Gastroesophageal sphincter (tissue), 4 donors: ENCODE measurements around the gene PCDHGB6. TPM values are rescaled to one million over a fixed set of nuclear protein-coding genes. Genes with fewer than 3 reads are reported as not detected.

Experiments
- ATAC-seq: fragments of 150-250 bp; one replicate; pipeline ENCODE4 v1.9.1; 2016; ENCODE audit warnings: mild to moderate bottlenecking, moderate library complexity
- H3K27ac ChIP-seq, 4 donors: fragments of 200-600 bp; sonication (generic) in 3 of 4; 1 replicate in 3 of 4; 2 replicates in 1 of 4; pipeline ENCODE4 v1.5.1; 2016 to 2019
- H3K27me3 ChIP-seq: fragments of 200-600 bp; sonication (generic); one replicate; pipeline ENCODE4 v1.5.1; 2019
- H3K36me3 ChIP-seq, 2 donors: fragments of 200-600 bp; sonication (generic); one replicate each; pipeline ENCODE4 v1.5.1; 2019; ENCODE audit warnings: control low read depth in 1 of 2
- H3K4me1 ChIP-seq, 3 donors: fragments of 200-600 bp; sonication (generic); 1 replicate in 2 of 3; 2 replicates in 1 of 3; pipeline ENCODE4 v1.5.1; 2016 to 2019; ENCODE audit warnings: control low read depth in 2 of 3
- H3K4me3 ChIP-seq, 2 donors: fragments of 200-600 bp; sonication (generic); one replicate each; pipeline ENCODE4 v1.5.1; 2019; ENCODE audit warnings: mild to moderate bottlenecking in 1 of 2, moderate library complexity in 1 of 2
- H3K9me3 ChIP-seq, 3 donors: fragments of 200-600 bp; sonication (generic); one replicate each; pipeline ENCODE4 v1.5.1; 2017 to 2019; ENCODE audit warnings: control low read depth in 2 of 3
- CTCF ChIP-seq, 4 experiments: fragments of 200-600 bp in 2 of 4; fragments of 450-650 bp in 2 of 4; sonication (generic) in 1 of 4; IDR thresholded peaks; one replicate each; pipeline ENCODE4 v1.5.1; 2017 to 2019; ENCODE audit warnings: antibody characterized with exemption in 4 of 4, mild to moderate bottlenecking in 2 of 4, moderate library complexity in 2 of 4
- EP300 ChIP-seq: sonication (generic); formaldehyde crosslinking; IDR thresholded peaks from one replicate; pipeline ENCODE4 v1.6.1; 2017; ENCODE audit warnings: antibody characterized with exemption, mild to moderate bottlenecking
- POLR2A ChIP-seq, 2 donors: fragments of 450-650 bp; IDR thresholded peaks; one replicate each; pipeline ENCODE4 v1.6.1; 2017; ENCODE audit warnings: antibody characterized with exemption in 2 of 2, mild to moderate bottlenecking in 2 of 2, moderate library complexity in 1 of 2
- POLR2AphosphoS5 ChIP-seq: sonication (generic); formaldehyde crosslinking; IDR thresholded peaks from one replicate; pipeline ENCODE4 v1.6.1; 2017; ENCODE audit warnings: antibody characterized with exemption
- WGBS, 2 donors: methylation state at CpG; one replicate each; pipeline ENCODE4 v1.1.5; 2018; ENCODE audit warnings: low coverage in 1 of 2; 5-methylcytosine and 5-hydroxymethylcytosine counted together
- total RNA-seq, 4 donors: library from RNA; depleted of rRNA; stranded (reverse); fragments of >200 nt; gene quantifications; one replicate each; pipeline ENCODE4 v1.1.0, GENCODE V29; 2016

PCDHGB6 gene
- total RNA-seq, 4 donors from 2014 or later: 5.7 to 11.7 (median 6.5) TPM

GRCh38 chr5:141441571-141442170, 33.9 kb downstream of the PCDHGB6 start:
- Histone ChIP-seq H3K27me3 (no peaks in the 10 kb centered on the region), H3K9me3 (peaks cover 0 to 90% (median 0%) of the 10 kb centered on the region in 3 donors), H3K27ac (no peak overlapping the region), H3K4me3 (no peak overlapping the region), H3K4me1 (no peaks in the 10 kb centered on the region), H3K36me3 (peaks cover 0 to 19% of the 10 kb centered on the region in 2 donors)
- WGBS, 2 donors: 43 to 47% methylated on average over 9 to 19 of the region's 50 CpGs
- no peak for ATAC-seq
- TF ChIP-seq POLR2A (IDR thresholded peaks at IDR 0.05) (no peak), CTCF (IDR thresholded peaks at IDR 0.05) (no peak), POLR2AphosphoS5 (no peak), EP300 (no peak)

Other genes starting within 250 kb of the PCDHGB6 start
- 1 to 10 TPM; 1.7 to 3.0 (median 2.4) TPM for gene PCDHB7, start 235.4 kb upstream of the PCDHGB6 start, total RNA-seq
- 1 to 10 TPM in 3 of 4 donors, under 1 TPM in 1; 0.27 to 1.5 (median 1.2) TPM for gene PCDHB8, start 230.2 kb upstream of the PCDHGB6 start, total RNA-seq
- gene PCDHB16, start 225.6 kb upstream of the PCDHGB6 start, total RNA-seq: 1 to 10 TPM; 4.4 to 5.2 (median 4.8) TPM
- 10 to 100 TPM in 1 of 4 donors, 1 to 10 TPM in 3; 1.9 to 10.9 (median 3.0) TPM for gene PCDHB9, start 220.9 kb upstream of the PCDHGB6 start, total RNA-seq
- 1 to 10 TPM; 3.0 to 6.4 (median 4.1) TPM for gene PCDHB10, start 215.7 kb upstream of the PCDHGB6 start, total RNA-seq
- gene PCDHB11, start 208.4 kb upstream of the PCDHGB6 start, total RNA-seq: 1 to 10 TPM in 3 of 4 donors, under 1 TPM in 1; 0.99 to 5.4 (median 3.0) TPM
- 1 to 10 TPM in 3 of 4 donors, under 1 TPM in 1; 0.67 to 5.1 (median 3.4) TPM for gene PCDHB12, start 199.3 kb upstream of the PCDHGB6 start, total RNA-seq
- gene PCDHB13, start 194.1 kb upstream of the PCDHGB6 start, total RNA-seq: 10 to 100 TPM in 1 of 4 donors, 1 to 10 TPM in 3; 2.7 to 11.7 (median 6.1) TPM
- gene PCDHB14, start 184.7 kb upstream of the PCDHGB6 start, total RNA-seq: 10 to 100 TPM in 1 of 4 donors, 1 to 10 TPM in 3; 5.4 to 12.8 (median 7.8) TPM
- gene PCDHB15, start 162.6 kb upstream of the PCDHGB6 start, total RNA-seq: 1 to 10 TPM; 3.2 to 6.6 (median 4.1) TPM
- gene SLC25A2, start 104.0 kb upstream of the PCDHGB6 start, total RNA-seq: 1 to 10 TPM in 2 of 4 donors, not detected in 2; 1.2 to 3.1 TPM
- gene TAF7, start 87.2 kb upstream of the PCDHGB6 start, total RNA-seq: 10 to 100 TPM; 58.7 to 75.9 (median 61.4) TPM
- gene PCDHGA1, start 77.5 kb upstream of the PCDHGB6 start, total RNA-seq: 1 to 10 TPM in 2 of 4 donors, under 1 TPM in 2; 0.67 to 1.3 (median 1.1) TPM
- 1 to 10 TPM; 3.2 to 5.6 (median 4.4) TPM for gene PCDHGA2, start 69.3 kb upstream of the PCDHGB6 start, total RNA-seq
- 1 to 10 TPM; 1.3 to 5.7 (median 2.8) TPM for gene PCDHGA3, start 64.2 kb upstream of the PCDHGB6 start, total RNA-seq
- 1 to 10 TPM; 2.0 to 9.5 (median 4.2) TPM for gene PCDHGB1, start 57.9 kb upstream of the PCDHGB6 start, total RNA-seq
- gene PCDHGA4, start 53.0 kb upstream of the PCDHGB6 start, total RNA-seq: 10 to 100 TPM in 1 of 4 donors, 1 to 10 TPM in 3; 2.4 to 12.0 (median 6.3) TPM
- gene PCDHGB2, start 48.0 kb upstream of the PCDHGB6 start, total RNA-seq: 10 to 100 TPM in 1 of 4 donors, 1 to 10 TPM in 3; 2.7 to 15.6 (median 4.1) TPM
- 10 to 100 TPM in 1 of 4 donors, 1 to 10 TPM in 3; 2.6 to 12.5 (median 4.8) TPM for gene PCDHGA5, start 43.9 kb upstream of the PCDHGB6 start, total RNA-seq
- gene PCDHGB3, start 37.8 kb upstream of the PCDHGB6 start, total RNA-seq: 1 to 10 TPM; 1.5 to 10.0 (median 4.7) TPM
- gene PCDHGA6, start 34.1 kb upstream of the PCDHGB6 start, total RNA-seq: 10 to 100 TPM in 1 of 4 donors, 1 to 10 TPM in 3; 2.0 to 11.1 (median 5.7) TPM
- gene PCDHGA7, start 25.3 kb upstream of the PCDHGB6 start, total RNA-seq: 10 to 100 TPM in 1 of 4 donors, 1 to 10 TPM in 3; 2.7 to 14.3 (median 7.6) TPM
- gene PCDHGB4, start 20.3 kb upstream of the PCDHGB6 start, total RNA-seq: 10 to 100 TPM in 1 of 4 donors, 1 to 10 TPM in 3; 3.1 to 14.8 (median 6.0) TPM
- gene PCDHGA8, start 15.4 kb upstream of the PCDHGB6 start, total RNA-seq: 1 to 10 TPM; 3.0 to 6.8 (median 3.6) TPM
- 10 to 100 TPM in 2 of 4 donors, 1 to 10 TPM in 2; 4.0 to 12.9 (median 9.8) TPM for gene PCDHGB5, start 10.1 kb upstream of the PCDHGB6 start, total RNA-seq
- 1 to 10 TPM; 3.3 to 8.6 (median 5.9) TPM for gene PCDHGA9, start 5.2 kb upstream of the PCDHGB6 start, total RNA-seq
- gene PCDHGA10, start 5.0 kb downstream of the PCDHGB6 start, total RNA-seq: 1 to 10 TPM; 2.9 to 8.2 (median 4.7) TPM
- gene PCDHGB7, start 9.7 kb downstream of the PCDHGB6 start, total RNA-seq: 10 to 100 TPM; 12.3 to 19.3 (median 15.3) TPM
- gene PCDHGA11, start 13.0 kb downstream of the PCDHGB6 start, total RNA-seq: 10 to 100 TPM in 1 of 4 donors, 1 to 10 TPM in 3; 1.9 to 12.3 (median 3.9) TPM
- gene PCDHGA12, start 22.5 kb downstream of the PCDHGB6 start, total RNA-seq: 10 to 100 TPM in 1 of 4 donors, 1 to 10 TPM in 3; 5.3 to 15.4 (median 9.8) TPM
- 10 to 100 TPM; 52.6 to 95.6 (median 63.2) TPM for gene PCDHGC3, start 67.9 kb downstream of the PCDHGB6 start, total RNA-seq
- 10 to 100 TPM in 1 of 4 donors, 1 to 10 TPM in 2, under 1 TPM in 1; 0.10 to 12.9 (median 2.4) TPM for gene PCDHGC4, start 77.0 kb downstream of the PCDHGB6 start, total RNA-seq
- 1 to 10 TPM in 3 of 4 donors, under 1 TPM in 1; 0.07 to 5.1 (median 1.8) TPM for gene PCDHGC5, start 81.1 kb downstream of the PCDHGB6 start, total RNA-seq
- 10 to 100 TPM; 35.2 to 62.3 (median 53.4) TPM for gene DIAPH1, start 211.0 kb downstream of the PCDHGB6 start, total RNA-seq
- gene HDAC3, start 228.8 kb downstream of the PCDHGB6 start, total RNA-seq: 10 to 100 TPM; 35.4 to 77.8 (median 37.7) TPM
- 1 to 10 TPM; 2.3 to 5.4 (median 2.8) TPM for gene RELL2, start 229.0 kb downstream of the PCDHGB6 start, total RNA-seq
- gene FCHSD1, start 243.4 kb downstream of the PCDHGB6 start, total RNA-seq: 10 to 100 TPM in 3 of 4 donors, 1 to 10 TPM in 1; 8.2 to 14.8 (median 13.3) TPM